HL-60 (cell line): ENCODE results near the gene FAM184B.

Experiments
- POLR2AphosphoS5 ChIP-seq: IDR thresholded peaks from 2 replicates; pipeline ENCODE4 v1.6.1; 2012; ENCODE audit warnings: low read depth
- SPI1 ChIP-seq: IDR thresholded peaks from 2 replicates; pipeline ENCODE4 v1.6.1; 2012; ENCODE audit warnings: low read depth, mild to moderate bottlenecking, borderline replicate concordance
- TF ChIP-seq, protein P1 (sequence below): IDR thresholded peaks from one replicate; pipeline ENCODE4 v1.5.1; 2011; ENCODE audit warnings: low read length, control low read depth, inconsistent platforms; ENCODE audit not compliant: insufficient read depth
- TF ChIP-seq, protein P2 (sequence below): IDR thresholded peaks from 2 replicates; pipeline ENCODE4 v1.6.1; 2012; ENCODE audit warnings: low read depth; ENCODE audit not compliant: insufficient replicate concordance

DNA sequence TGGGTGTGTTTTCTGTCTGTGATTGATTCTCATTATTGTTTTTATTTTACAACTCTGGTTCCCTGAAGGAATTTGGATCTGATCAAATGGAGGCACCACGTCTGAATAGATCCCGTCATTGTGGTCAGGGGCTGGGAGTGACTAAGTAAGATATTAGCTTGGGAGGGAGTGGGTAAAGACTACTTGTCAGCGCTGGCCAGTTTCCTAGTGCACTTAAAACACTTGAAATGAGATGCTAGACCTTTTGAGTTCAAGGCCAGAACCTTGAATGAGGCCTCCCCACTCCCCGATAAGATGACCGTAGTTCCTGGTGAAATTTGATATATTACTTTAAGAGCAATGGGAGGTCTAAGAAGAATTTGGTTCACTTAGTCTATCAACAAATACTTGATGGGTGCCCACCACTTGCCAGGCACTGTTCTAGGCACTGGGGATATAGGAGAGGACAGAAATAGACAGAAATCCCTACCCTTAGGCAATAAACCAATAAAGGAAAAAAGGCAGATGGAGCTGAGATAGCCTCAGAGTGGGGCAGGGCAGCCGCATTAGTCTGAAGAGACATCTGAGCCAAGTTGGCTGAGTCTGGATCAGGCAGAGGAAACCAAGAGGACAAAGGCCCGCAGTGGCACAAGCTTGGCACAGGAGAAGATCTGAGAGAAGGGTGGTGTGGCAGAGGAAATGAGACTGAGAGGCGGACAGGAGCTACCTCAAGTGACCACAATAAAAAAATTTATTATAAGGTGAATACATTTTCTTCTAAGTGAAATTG, 11.8 kb downstream of the FAM184B start:
- TF ChIP-seq, protein P1, sequence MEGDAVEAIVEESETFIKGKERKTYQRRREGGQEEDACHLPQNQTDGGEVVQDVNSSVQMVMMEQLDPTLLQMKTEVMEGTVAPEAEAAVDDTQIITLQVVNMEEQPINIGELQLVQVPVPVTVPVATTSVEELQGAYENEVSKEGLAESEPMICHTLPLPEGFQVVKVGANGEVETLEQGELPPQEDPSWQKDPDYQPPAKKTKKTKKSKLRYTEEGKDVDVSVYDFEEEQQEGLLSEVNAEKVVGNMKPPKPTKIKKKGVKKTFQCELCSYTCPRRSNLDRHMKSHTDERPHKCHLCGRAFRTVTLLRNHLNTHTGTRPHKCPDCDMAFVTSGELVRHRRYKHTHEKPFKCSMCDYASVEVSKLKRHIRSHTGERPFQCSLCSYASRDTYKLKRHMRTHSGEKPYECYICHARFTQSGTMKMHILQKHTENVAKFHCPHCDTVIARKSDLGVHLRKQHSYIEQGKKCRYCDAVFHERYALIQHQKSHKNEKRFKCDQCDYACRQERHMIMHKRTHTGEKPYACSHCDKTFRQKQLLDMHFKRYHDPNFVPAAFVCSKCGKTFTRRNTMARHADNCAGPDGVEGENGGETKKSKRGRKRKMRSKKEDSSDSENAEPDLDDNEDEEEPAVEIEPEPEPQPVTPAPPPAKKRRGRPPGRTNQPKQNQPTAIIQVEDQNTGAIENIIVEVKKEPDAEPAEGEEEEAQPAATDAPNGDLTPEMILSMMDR, result no peak
- TF ChIP-seq POLR2AphosphoS5, result no peak
- TF ChIP-seq, protein P2, sequence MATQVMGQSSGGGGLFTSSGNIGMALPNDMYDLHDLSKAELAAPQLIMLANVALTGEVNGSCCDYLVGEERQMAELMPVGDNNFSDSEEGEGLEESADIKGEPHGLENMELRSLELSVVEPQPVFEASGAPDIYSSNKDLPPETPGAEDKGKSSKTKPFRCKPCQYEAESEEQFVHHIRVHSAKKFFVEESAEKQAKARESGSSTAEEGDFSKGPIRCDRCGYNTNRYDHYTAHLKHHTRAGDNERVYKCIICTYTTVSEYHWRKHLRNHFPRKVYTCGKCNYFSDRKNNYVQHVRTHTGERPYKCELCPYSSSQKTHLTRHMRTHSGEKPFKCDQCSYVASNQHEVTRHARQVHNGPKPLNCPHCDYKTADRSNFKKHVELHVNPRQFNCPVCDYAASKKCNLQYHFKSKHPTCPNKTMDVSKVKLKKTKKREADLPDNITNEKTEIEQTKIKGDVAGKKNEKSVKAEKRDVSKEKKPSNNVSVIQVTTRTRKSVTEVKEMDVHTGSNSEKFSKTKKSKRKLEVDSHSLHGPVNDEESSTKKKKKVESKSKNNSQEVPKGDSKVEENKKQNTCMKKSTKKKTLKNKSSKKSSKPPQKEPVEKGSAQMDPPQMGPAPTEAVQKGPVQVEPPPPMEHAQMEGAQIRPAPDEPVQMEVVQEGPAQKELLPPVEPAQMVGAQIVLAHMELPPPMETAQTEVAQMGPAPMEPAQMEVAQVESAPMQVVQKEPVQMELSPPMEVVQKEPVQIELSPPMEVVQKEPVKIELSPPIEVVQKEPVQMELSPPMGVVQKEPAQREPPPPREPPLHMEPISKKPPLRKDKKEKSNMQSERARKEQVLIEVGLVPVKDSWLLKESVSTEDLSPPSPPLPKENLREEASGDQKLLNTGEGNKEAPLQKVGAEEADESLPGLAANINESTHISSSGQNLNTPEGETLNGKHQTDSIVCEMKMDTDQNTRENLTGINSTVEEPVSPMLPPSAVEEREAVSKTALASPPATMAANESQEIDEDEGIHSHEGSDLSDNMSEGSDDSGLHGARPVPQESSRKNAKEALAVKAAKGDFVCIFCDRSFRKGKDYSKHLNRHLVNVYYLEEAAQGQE, result no peak
- no peak for TF ChIP-seq SPI1
